PC-3 (cell line): ENCODE results near the gene MAPK12. TPM values are rescaled to one million over a fixed set of nuclear protein-coding genes. Genes with fewer than 3 reads are reported as not detected.

Experiments
- ATAC-seq: fragments of 200-7000 bp; cut with Tn5 transposase; 2 replicates; pipeline ENCODE4 v1.9.1; 2020; ENCODE audit warnings: mild to moderate bottlenecking, moderate library complexity
- BruUV-seq: library from RNA; stranded (reverse); fragments of 400-500 nt; replicated peaks from 2 replicates; lab custom pipeline; 2021; lab: Mats Ljungman, UMichigan
- CTCF ChIA-PET: fragments of 300-600 bp; sonication (Branson Sonifier 250); formaldehyde crosslinking; loops from one replicate; lab custom pipeline; 2022; ENCODE audit warnings: antibody characterized with exemption; lab: Charles Lee
- POLR2A ChIA-PET: fragments of 300-600 bp; sonication (Branson Sonifier 250); formaldehyde crosslinking; loops from one replicate; lab custom pipeline; 2022; ENCODE audit warnings: antibody characterized with exemption; ENCODE audit not compliant: unreplicated experiment; lab: Charles Lee
- DNase-seq: peaks from one replicate; pipeline ENCODE4 v3.0.0-alpha.2; 2015
- H2AFZ ChIP-seq: fragments of 300-600 bp; sonication (generic); 2 replicates; pipeline ENCODE4 v1.6.0; 2016; ENCODE audit warnings: antibody characterized with exemption, low read length
- H3F3A ChIP-seq: fragments of 300-600 bp; sonication (generic); one replicate; pipeline ENCODE4 v1.6.0; 2017; ENCODE audit warnings: antibody characterized with exemption, low read length, control low read depth, mild to moderate bottlenecking; ENCODE audit not compliant: unreplicated experiment
- H3K27ac ChIP-seq: fragments of 300-600 bp; sonication (generic); 2 replicates; pipeline ENCODE4 v1.5.1; 2016; ENCODE audit warnings: mild to moderate bottlenecking, low read length
- H3K27me3 ChIP-seq: fragments of 300-600 bp; sonication (generic); 2 replicates; pipeline ENCODE4 v1.6.1; 2016; ENCODE audit warnings: low read length, mixed read lengths
- H3K36me3 ChIP-seq: fragments of 300-600 bp; sonication (generic); 2 replicates; pipeline ENCODE4 v1.6.1; 2016; ENCODE audit warnings: low read depth, mixed run types, low read length, mixed read lengths
- H3K4me1 ChIP-seq: fragments of 300-600 bp; sonication (generic); 2 replicates; pipeline ENCODE4 v1.5.1; 2016; ENCODE audit warnings: low read length; ENCODE audit not compliant: insufficient read depth
- H3K4me2 ChIP-seq: fragments of 300-600 bp; sonication (generic); 2 replicates; pipeline ENCODE4 v1.6.0; 2016; ENCODE audit warnings: low read length
- H3K4me3 ChIP-seq: fragments of 300-600 bp; sonication (generic); 2 replicates; pipeline ENCODE4 v1.5.1; 2016; ENCODE audit warnings: mild to moderate bottlenecking, low read length, mixed read lengths
- H3K79me2 ChIP-seq: fragments of 300-600 bp; sonication (generic); 2 replicates; pipeline ENCODE4 v1.6.1; 2017; ENCODE audit warnings: low read length, mixed read lengths
- H3K9ac ChIP-seq: fragments of 300-600 bp; sonication (generic); 2 replicates; pipeline ENCODE4 v1.6.0; 2016; ENCODE audit warnings: mild to moderate bottlenecking, low read length
- H3K9me2 ChIP-seq: fragments of 300-600 bp; sonication (generic); replicated peaks from 2 replicates; pipeline ENCODE4 v1.6.1; 2016; ENCODE audit warnings: mixed run types, low read length, mixed read lengths
- H3K9me3 ChIP-seq: fragments of 300-600 bp; sonication (generic); 2 replicates; pipeline ENCODE4 v1.6.1; 2016; ENCODE audit warnings: low read length, mixed read lengths
- H4K20me1 ChIP-seq: fragments of 300-600 bp; sonication (generic); 2 replicates; pipeline ENCODE4 v1.6.1; 2016; ENCODE audit warnings: low read length, mixed read lengths
- EZH2 ChIP-seq: fragments of 300-600 bp; sonication (generic); IDR thresholded peaks from one replicate; pipeline ENCODE4 v1.6.1; 2017; ENCODE audit warnings: antibody characterized with exemption, mild to moderate bottlenecking, low read length; ENCODE audit not compliant: unreplicated experiment
- EZH2phosphoT487 ChIP-seq: fragments of 300-600 bp; sonication (generic); IDR thresholded peaks from 2 replicates; pipeline ENCODE4 v1.6.1; 2018; ENCODE audit warnings: mild to moderate bottlenecking, antibody characterized with exemption, low read length, borderline replicate concordance
- intact Hi-C: fragments of 100-400 bp; cut with micrococcal nuclease; formaldehyde crosslinking; loops from 2 replicates; pipeline ENCODE4 v1.9.0; 2023
- total RNA-seq: library from RNA; depleted of rRNA; stranded (reverse); fragments of >200 nt; gene quantifications from 2 replicates; pipeline ENCODE4 v1.2.3, GENCODE V29; 2014
- TF ChIP-seq, protein P1 (sequence below): fragments of 300-600 bp; sonication (generic); conservative IDR thresholded peaks from 2 replicates; pipeline ENCODE4 v1.5.1; 2017; ENCODE audit warnings: antibody characterized with exemption, low read depth, mild to moderate bottlenecking, low read length

MAPK12 gene
- total RNA-seq, 1 experiment from 2014 or later: 22.4 TPM

DNA sequence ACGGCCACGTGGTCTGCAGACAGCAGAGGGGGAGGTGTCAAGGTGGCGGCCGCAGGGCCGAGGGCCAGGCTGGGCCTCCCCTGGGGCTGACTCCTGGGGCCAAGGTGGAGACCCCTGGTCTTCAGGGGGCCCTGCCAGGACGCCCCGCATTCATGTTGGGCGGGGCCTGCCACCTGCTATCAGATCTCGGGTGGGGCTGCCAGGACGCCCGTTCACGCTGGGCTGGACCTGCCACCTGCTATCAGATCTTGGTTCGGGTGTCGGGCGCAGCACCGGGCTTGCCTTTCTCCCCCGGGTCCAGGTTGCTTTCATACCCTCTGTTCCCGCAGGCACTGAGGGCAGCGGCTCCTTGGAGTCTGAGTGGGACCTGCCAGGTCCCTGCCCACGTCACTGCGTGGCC is 24.8 kb upstream of the MAPK12 start:
- no peaks in the 10 kb centered on the region for H3K27me3 ChIP-seq
- intact Hi-C loops: no loop called here
- H3K9me2 ChIP-seq: no peaks in the 10 kb centered on the region
- H2AFZ ChIP-seq: no peak overlapping the region
- POLR2A ChIA-PET: no interaction called here
- no peak overlapping the region for H3K4me2 ChIP-seq
- H3K79me2 ChIP-seq: peaks cover 29% of the 10 kb centered on the region
- peaks cover 16% of the 10 kb centered on the region for H3K4me1 ChIP-seq
- H3F3A ChIP-seq: no peaks in the 10 kb centered on the region
- TF ChIP-seq, protein P1, sequence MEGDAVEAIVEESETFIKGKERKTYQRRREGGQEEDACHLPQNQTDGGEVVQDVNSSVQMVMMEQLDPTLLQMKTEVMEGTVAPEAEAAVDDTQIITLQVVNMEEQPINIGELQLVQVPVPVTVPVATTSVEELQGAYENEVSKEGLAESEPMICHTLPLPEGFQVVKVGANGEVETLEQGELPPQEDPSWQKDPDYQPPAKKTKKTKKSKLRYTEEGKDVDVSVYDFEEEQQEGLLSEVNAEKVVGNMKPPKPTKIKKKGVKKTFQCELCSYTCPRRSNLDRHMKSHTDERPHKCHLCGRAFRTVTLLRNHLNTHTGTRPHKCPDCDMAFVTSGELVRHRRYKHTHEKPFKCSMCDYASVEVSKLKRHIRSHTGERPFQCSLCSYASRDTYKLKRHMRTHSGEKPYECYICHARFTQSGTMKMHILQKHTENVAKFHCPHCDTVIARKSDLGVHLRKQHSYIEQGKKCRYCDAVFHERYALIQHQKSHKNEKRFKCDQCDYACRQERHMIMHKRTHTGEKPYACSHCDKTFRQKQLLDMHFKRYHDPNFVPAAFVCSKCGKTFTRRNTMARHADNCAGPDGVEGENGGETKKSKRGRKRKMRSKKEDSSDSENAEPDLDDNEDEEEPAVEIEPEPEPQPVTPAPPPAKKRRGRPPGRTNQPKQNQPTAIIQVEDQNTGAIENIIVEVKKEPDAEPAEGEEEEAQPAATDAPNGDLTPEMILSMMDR: no peak
- TF ChIP-seq EZH2 (no peak), EZH2phosphoT487 (no peak)
- H3K4me3 ChIP-seq: no peak overlapping the region
- CTCF ChIA-PET: no interaction called here
- H4K20me1 ChIP-seq: no peaks in the 10 kb centered on the region
- no peak for ATAC-seq
- H3K27ac ChIP-seq: no peak overlapping the region
- H3K36me3 ChIP-seq: peaks cover 7% of the 10 kb centered on the region; the same call in 1 of the 2 replicates
- DNase-seq: no peak
- no TSS peak for BruUV-seq
- no peaks in the 10 kb centered on the region for H3K9me3 ChIP-seq
- H3K9ac ChIP-seq: no peak overlapping the region

GRCh38 chr22:50285568-50286229 is 24.2 kb upstream of the MAPK12 start:
- no peaks in the 10 kb centered on the region for H4K20me1 ChIP-seq
- POLR2A ChIA-PET: no interaction called here
- DNase-seq (no peak), ATAC-seq (no peak)
- H3K4me1 ChIP-seq: peaks cover 16% of the 10 kb centered on the region
- no peak overlapping the region for H3K9ac ChIP-seq
- H3K27ac ChIP-seq: no peak overlapping the region
- TF ChIP-seq EZH2 (no peak), EZH2phosphoT487 (no peak)
- TF ChIP-seq, protein P1: no peak
- peaks cover 26% of the 10 kb centered on the region for H3K79me2 ChIP-seq
- no peak overlapping the region for H2AFZ ChIP-seq
- CTCF ChIA-PET: no interaction called here
- H3K27me3 ChIP-seq: no peaks in the 10 kb centered on the region
- H3K36me3 ChIP-seq: peaks cover 13% of the 10 kb centered on the region; the same call in 1 of the 2 replicates
- no peaks in the 10 kb centered on the region for H3K9me3 ChIP-seq
- BruUV-seq: no TSS peak
- H3K9me2 ChIP-seq: no peaks in the 10 kb centered on the region
- no peak overlapping the region for H3K4me3 ChIP-seq
- intact Hi-C loops: no loop called here
- no peaks in the 10 kb centered on the region for H3F3A ChIP-seq
- no peak overlapping the region for H3K4me2 ChIP-seq

DNA sequence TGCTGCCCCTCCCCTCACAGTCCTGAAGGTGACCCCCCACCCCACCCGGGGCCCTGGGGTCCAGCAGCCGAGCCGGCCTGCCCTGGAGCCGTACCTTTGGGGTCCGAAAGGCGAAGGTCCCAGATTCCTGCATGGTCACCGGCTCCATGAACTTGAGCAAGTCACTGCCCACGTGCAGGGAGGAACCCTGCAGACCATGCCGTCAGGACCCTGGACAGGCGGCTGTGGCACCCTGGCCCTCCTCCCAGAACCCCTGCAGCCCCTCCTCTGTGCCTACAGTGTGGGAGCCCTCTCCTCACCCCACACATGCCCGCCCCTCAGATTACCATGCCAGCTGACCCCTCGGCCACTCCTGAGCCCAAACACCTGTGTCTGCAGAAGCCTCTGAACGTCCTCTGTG is 23.0 kb upstream of the MAPK12 start:
- TF ChIP-seq EZH2: no peak
- TF ChIP-seq, protein P1: no peak
- Histone ChIP-seq H2AFZ (no peak overlapping the region), H3K79me2 (peaks cover 15% of the 10 kb centered on the region), H3K36me3 (peaks cover 13% of the 10 kb centered on the region; the same call in 1 of the 2 replicates), H3K4me3 (no peak overlapping the region), H3K9me2 (no peaks in the 10 kb centered on the region), H3K9ac (no peak overlapping the region), H4K20me1 (no peaks in the 10 kb centered on the region), H3F3A (no peaks in the 10 kb centered on the region), H3K4me1 (peaks cover 16% of the 10 kb centered on the region), H3K27me3 (no peaks in the 10 kb centered on the region), H3K27ac (no peak overlapping the region), H3K4me2 (no peak overlapping the region), H3K9me3 (no peaks in the 10 kb centered on the region)
- BruUV-seq: no TSS peak
- DNase-seq (no peak), ATAC-seq (no peak)
- ChIA-PET CTCF (no interaction called here), POLR2A (no interaction called here)
- intact Hi-C loops: no loop called here
